HCT116 (cell line): ENCODE results near the gene DIP2C. TPM values are rescaled to one million over a fixed set of nuclear protein-coding genes. Genes with fewer than 3 reads are reported as not detected.
"Not testable (repeated sequence)": the region's sequence is repeated elsewhere in the genome, so short reads cannot be mapped to it uniquely, and the experiment has no call there.

Source experiments
- ATAC-seq: fragments of 200-7000 bp; cut with Tn5 transposase; 2 replicates; pipeline ENCODE4 v1.9.1; 2020; ENCODE audit warnings: mild to moderate bottlenecking, moderate library complexity
- BruUV-seq: library from RNA; stranded (reverse); fragments of 400-500 nt; replicated peaks from 2 replicates; lab custom pipeline; 2021; lab: Mats Ljungman, UMichigan
- CTCF ChIA-PET: fragments of 300-600 bp; sonication (Branson Sonifier 250); formaldehyde crosslinking; loops from one replicate; lab custom pipeline; 2021; ENCODE audit warnings: antibody characterized with exemption; lab: Charles Lee
- POLR2A ChIA-PET: fragments of 300-600, 350-600 bp; sonication (Branson Sonifier 250); formaldehyde crosslinking; loops from one replicate; lab custom pipeline; 2021; ENCODE audit warnings: antibody characterized with exemption; lab: Charles Lee
- RAD21 ChIA-PET, 2 experiments: fragments of 300-600 bp; sonication (Branson Sonifier 250); formaldehyde crosslinking; loops; one replicate each; lab custom pipeline; 2023; ENCODE audit warnings: low total read pairs in 2 of 2; ENCODE audit not compliant: uncharacterized antibody in 2 of 2, unreplicated experiment in 2 of 2, low non-redundant PET in 1 of 2; lab: Charles Lee
- DNase-seq: peaks from one replicate; pipeline ENCODE4 v3.0.0-alpha.2; 2010; ENCODE audit warnings: low read depth, low spot score
- H2AFZ ChIP-seq: fragments of 200-600 bp; shearing (Covaris generic), sonication (generic); 2 replicates; pipeline ENCODE4 v1.6.1; 2017; ENCODE audit warnings: low read depth, mixed run types, mixed read lengths, antibody characterized with exemption, low read length; ENCODE audit not compliant: poor library complexity, severe bottlenecking
- H3K27ac ChIP-seq: 2 replicates; pipeline ENCODE4 v1.5.1; 2012; ENCODE audit warnings: low read depth, low read length
- H3K27me3 ChIP-seq: fragments of 200-600 bp; sonication (generic); 2 replicates; pipeline ENCODE4 v1.6.1; 2016; ENCODE audit warnings: mixed run types, low read length, mixed read lengths; ENCODE audit not compliant: insufficient read depth
- H3K36me3 ChIP-seq, 2 experiments: fragments of 200-500 bp in 1 of 2; fragments of 200-600 bp in 1 of 2; sonication (Bioruptor generic) in 1 of 2; sonication (generic) in 1 of 2; 2 replicates each; pipeline versions ENCODE4 v1.5.1 to v1.6.1; 2014 to 2016; ENCODE audit warnings: low read length in 2 of 2, inconsistent platforms in 1 of 2, mixed read lengths in 1 of 2, mixed run types in 1 of 2; ENCODE audit not compliant: insufficient read depth in 2 of 2, control insufficient read depth in 1 of 2
- H3K4me1 ChIP-seq, 2 experiments: fragments of 200-600 bp in 1 of 2; sonication (generic) in 1 of 2; 2 replicates each; pipeline versions ENCODE4 v1.5.1 to v1.6.1; 2012 to 2017; ENCODE audit warnings: low read length in 2 of 2, inconsistent platforms in 1 of 2, mild to moderate bottlenecking in 1 of 2, mixed read lengths in 1 of 2, mixed run types in 1 of 2, moderate library complexity in 1 of 2; ENCODE audit not compliant: insufficient read depth in 2 of 2, control insufficient read depth in 1 of 2
- H3K4me2 ChIP-seq: fragments of 200-600 bp; sonication (generic); 2 replicates; pipeline ENCODE4 v1.6.1; 2017; ENCODE audit warnings: mixed run types, low read length, mixed read lengths
- H3K4me3 ChIP-seq, 2 experiments: fragments of 200-600 bp in 1 of 2; sonication (generic) in 1 of 2; replicated peaks in 1 of 2; 2 replicates each; pipeline ENCODE4 v1.5.1; 2011 to 2016; ENCODE audit warnings: low read length in 2 of 2, control low read depth in 1 of 2, low read depth in 1 of 2, mild to moderate bottlenecking in 1 of 2, mixed read lengths in 1 of 2, mixed run types in 1 of 2
- H3K79me2 ChIP-seq: fragments of 200-600 bp; sonication (generic); 2 replicates; pipeline ENCODE4 v1.6.1; 2017; ENCODE audit warnings: mild to moderate bottlenecking, mixed run types, low read length, moderate library complexity, mixed read lengths; ENCODE audit not compliant: insufficient read depth
- H3K9ac ChIP-seq: fragments of 200-600 bp; sonication (generic); 2 replicates; pipeline ENCODE4 v1.6.1; 2016; ENCODE audit warnings: low read length, mixed read lengths
- H3K9me2 ChIP-seq: fragments of 200-600 bp; sonication (generic), shearing (Covaris generic); 2 replicates; pipeline ENCODE4 v1.6.1; 2017; ENCODE audit warnings: mixed run types, mild to moderate bottlenecking, moderate library complexity; ENCODE audit not compliant: insufficient read depth
- H3K9me3 ChIP-seq, 2 experiments: fragments of 200-500 bp in 1 of 2; fragments of 200-600 bp in 1 of 2; sonication (Bioruptor generic) in 1 of 2; sonication (generic) in 1 of 2; 2 replicates each; pipeline ENCODE4 v1.6.1; 2014 to 2017; ENCODE audit warnings: low read length in 2 of 2, mixed read lengths in 2 of 2, inconsistent platforms in 1 of 2, low read depth in 1 of 2, mild to moderate bottlenecking in 1 of 2, mixed run types in 1 of 2, moderate library complexity in 1 of 2; ENCODE audit not compliant: control insufficient read depth in 1 of 2, insufficient read depth in 1 of 2
- H4K20me1 ChIP-seq: fragments of 200-600 bp; sonication (generic), shearing (Covaris generic); 2 replicates; pipeline ENCODE4 v1.6.1; 2017; ENCODE audit warnings: mixed run types, mild to moderate bottlenecking, moderate library complexity; ENCODE audit not compliant: insufficient read depth
- ATF3 ChIP-seq: IDR thresholded peaks from 2 replicates; pipeline ENCODE4 v1.6.1; 2012
- CTCF ChIP-seq, 3 experiments: fragments of 200-600 bp in 1 of 3; sonication (generic) in 1 of 3; IDR thresholded peaks in 2 of 3; conservative IDR thresholded peaks in 1 of 3; 2 replicates each; pipeline ENCODE4 v1.5.1; 2012 to 2017; ENCODE audit warnings: low read depth in 2 of 3, low read length in 2 of 3, antibody characterized with exemption in 1 of 3, borderline replicate concordance in 1 of 3, control low read depth in 1 of 3, mild to moderate bottlenecking in 1 of 3, mixed read lengths in 1 of 3, mixed run types in 1 of 3, moderate library complexity in 1 of 3; ENCODE audit not compliant: insufficient read depth in 1 of 3
- RAD21 ChIP-seq: IDR thresholded peaks from 2 replicates; pipeline ENCODE4 v1.6.1; 2012; ENCODE audit warnings: low read depth, mild to moderate bottlenecking
- TCF7L2 ChIP-seq: IDR thresholded peaks from 2 replicates; pipeline ENCODE4 v1.7.0; 2011; ENCODE audit warnings: borderline replicate concordance, inconsistent platforms; ENCODE audit not compliant: insufficient read depth, insufficient read length; ENCODE audit errors: extremely low read depth
- ZBTB33 ChIP-seq: IDR thresholded peaks from 2 replicates; pipeline ENCODE4 v1.6.1; 2011; ENCODE audit warnings: mild to moderate bottlenecking, low read length, moderate library complexity; ENCODE audit not compliant: insufficient replicate concordance; ENCODE audit errors: extremely low read depth
- ZFX ChIP-seq: fragments of 450-650 bp; IDR thresholded peaks from 2 replicates; pipeline ENCODE4 v1.6.1; 2017
- intact Hi-C: fragments of 100-400 bp; cut with micrococcal nuclease; formaldehyde crosslinking; loops from 2 replicates; pipeline ENCODE4 v1.10.0; 2022
- total RNA-seq: library from RNA; stranded (reverse); gene quantifications from one replicate; pipeline ENCODE4 v1.2.1, GENCODE V29; 2021; ENCODE audit not compliant: unreplicated experiment

DIP2C gene
- total RNA-seq, 1 experiment from 2014 or later, result 15.4 TPM

GRCh38 chr10:513393-513792, 176.1 kb downstream of the DIP2C start:
- no peaks in the 10 kb centered on the region for H3K36me3 ChIP-seq
- H3K79me2 ChIP-seq, result no peaks in the 10 kb centered on the region
- intact Hi-C loops, result no loop called here
- no peak overlapping the region for H2AFZ ChIP-seq
- no peak for DNase-seq
- H3K27ac ChIP-seq, result no peak overlapping the region
- no peak overlapping the region for H3K4me3 ChIP-seq
- no peaks in the 10 kb centered on the region for H3K9me3 ChIP-seq
- no peak overlapping the region for H3K4me2 ChIP-seq
- H3K4me1 ChIP-seq, result peaks cover 0 to 10% of the 10 kb centered on the region in 2 experiments; a peak in 2 of 4 replicates
- POLR2A ChIA-PET, result no interaction called here
- no peaks in the 10 kb centered on the region for H3K9me2 ChIP-seq
- H3K9ac ChIP-seq, result no peak overlapping the region
- TF ChIP-seq ATF3 (no peak), RAD21 (no peak), ZFX (no peak), ZBTB33 (no peak), TCF7L2 (no peak), CTCF (IDR thresholded peaks at IDR 0.05 in 2 of 3, conservative IDR thresholded peaks at IDR 0.05 in 1 of 3; ENCODE audit: borderline replicate concordance in 1 of 3, insufficient read depth in 1 of 3, low read depth in 2 of 3, low read length in 2 of 3) (no peak)
- TF ChIP-seq, all 23 proteins: peak for 0
- ChIA-PET RAD21 (no interaction called here), CTCF (no interaction called here)
- Histone ChIP-seq H4K20me1 (no peaks in the 10 kb centered on the region), H3K27me3 (no peaks in the 10 kb centered on the region)
- BruUV-seq, result no TSS peak
- no peak for ATAC-seq

- BruUV-seq, H3K4me2 ChIP-seq, ATAC-seq, H3K9me3 ChIP-seq, H3K27ac ChIP-seq, RAD21 ChIA-PET, H3K9me2 ChIP-seq, intact Hi-C loops, DNase-seq, H3K4me3 ChIP-seq, CTCF ChIA-PET, H3K4me1 ChIP-seq, H3K27me3 ChIP-seq, H3K9ac ChIP-seq, H3K79me2 ChIP-seq, H2AFZ ChIP-seq, H4K20me1 ChIP-seq, POLR2A ChIA-PET, H3K36me3 ChIP-seq: not testable (repeated sequence)
Observed at GRCh38 chr10:512661-513060, 176.8 kb downstream of the DIP2C start.
